IMR-90 (cell line): ENCODE measurements around the gene MRPL23. TPM values are rescaled to one million over a fixed set of nuclear protein-coding genes. Genes with fewer than 3 reads are reported as not detected.
A peak's percentile ranks its signal among the peaks of the same experiment; 100 is the strongest.

Experiments
- ATAC-seq: fragments of 200-7000 bp; cut with Tn5 transposase; 2 replicates; pipeline ENCODE4 v1.9.1; 2020; ENCODE audit warnings: low read depth, mild to moderate bottlenecking, moderate library complexity
- BruUV-seq: library from RNA; stranded (reverse); fragments of 400-500 nt; replicated peaks from 2 replicates; lab custom pipeline; 2021; lab: Mats Ljungman, UMichigan
- CTCF ChIA-PET: fragments of 300-600 bp; formaldehyde crosslinking; extraction: SDS; loops from one replicate; lab custom pipeline; 2021; ENCODE audit warnings: antibody characterized with exemption; lab: Yijun Ruan, JAX
- POLR2A ChIA-PET: fragments of 300-600 bp; sonication (Branson Sonifier 250); formaldehyde crosslinking; loops from one replicate; lab custom pipeline; 2022; ENCODE audit warnings: antibody characterized with exemption; ENCODE audit not compliant: unreplicated experiment; lab: Charles Lee
- DNase-seq: peaks from one replicate; pipeline ENCODE4 v3.0.0; 2013
- H2AFZ ChIP-seq: replicated peaks from 2 replicates; pipeline ENCODE3; 2013; ENCODE audit warnings: low read length, mild to moderate bottlenecking; ENCODE audit not compliant: poor library complexity
- H2AK5ac ChIP-seq: 2 replicates; pipeline ENCODE4 v1.6.1; 2013; ENCODE audit warnings: low read depth, low read length, inconsistent platforms
- H2AK9ac ChIP-seq: replicated peaks from 2 replicates; pipeline ENCODE3; 2013; ENCODE audit warnings: mild to moderate bottlenecking, low read depth, low read length, moderate library complexity; ENCODE audit not compliant: poor library complexity
- H2BK120ac ChIP-seq: 2 replicates; pipeline ENCODE4 v1.6.1; 2013; ENCODE audit warnings: low read depth, low read length, inconsistent platforms
- H2BK15ac ChIP-seq: 3 replicates; pipeline ENCODE4 v1.6.1; 2013; ENCODE audit warnings: low read depth, low read length, inconsistent platforms
- H2BK20ac ChIP-seq: 2 replicates; pipeline ENCODE4 v1.6.1; 2013; ENCODE audit warnings: low read depth, mild to moderate bottlenecking, inconsistent platforms, low read length, moderate library complexity
- H2BK5ac ChIP-seq: 2 replicates; pipeline ENCODE4 v1.6.1; 2013; ENCODE audit warnings: mild to moderate bottlenecking, low read depth, low read length, inconsistent platforms; ENCODE audit not compliant: poor library complexity, severe bottlenecking
- H3K14ac ChIP-seq: replicated peaks from 2 replicates; pipeline ENCODE4 v1.6.1; 2013; ENCODE audit warnings: low read depth, low read length, inconsistent platforms
- H3K18ac ChIP-seq: 2 replicates; pipeline ENCODE4 v1.6.1; 2013; ENCODE audit warnings: low read depth, low read length, control low read depth
- H3K23ac ChIP-seq: 2 replicates; pipeline ENCODE4 v1.6.1; 2013; ENCODE audit warnings: low read depth, low read length, inconsistent platforms
- H3K27ac ChIP-seq: 2 replicates; pipeline ENCODE4 v1.5.1; 2013; ENCODE audit warnings: mild to moderate bottlenecking, control low read depth, low read length; ENCODE audit not compliant: insufficient read depth
- H3K27me3 ChIP-seq: 2 replicates; pipeline ENCODE4 v1.6.1; 2013; ENCODE audit warnings: low read length; ENCODE audit not compliant: control insufficient read depth, insufficient read depth
- H3K36me3 ChIP-seq: 2 replicates; pipeline ENCODE4 v1.6.1; 2013; ENCODE audit warnings: low read length, mixed read lengths; ENCODE audit not compliant: control insufficient read depth, insufficient read depth
- H3K4ac ChIP-seq: 2 replicates; pipeline ENCODE4 v1.6.1; 2013; ENCODE audit warnings: low read depth, low read length, inconsistent platforms
- H3K4me1 ChIP-seq: 2 replicates; pipeline ENCODE4 v1.6.1; 2013; ENCODE audit warnings: low read length, mixed read lengths; ENCODE audit not compliant: control insufficient read depth, insufficient read depth
- H3K4me2 ChIP-seq: 2 replicates; pipeline ENCODE4 v1.6.1; 2013; ENCODE audit warnings: low read depth, mild to moderate bottlenecking, control low read depth, low read length, moderate library complexity
- H3K4me3 ChIP-seq: 2 replicates; pipeline ENCODE4 v1.5.1; 2013; ENCODE audit warnings: low read depth, mild to moderate bottlenecking, control low read depth, low read length, moderate library complexity; ENCODE audit not compliant: insufficient read depth
- H3K56ac ChIP-seq: 2 replicates; pipeline ENCODE4 v1.6.1; 2013; ENCODE audit warnings: low read length, inconsistent platforms; ENCODE audit not compliant: insufficient read depth; ENCODE audit errors: extremely low read depth
- H3K79me1 ChIP-seq, 2 experiments: 2 replicates each; pipeline ENCODE4 v1.6.1; 2013; ENCODE audit warnings: low read length in 2 of 2, inconsistent platforms in 1 of 2, low read depth in 1 of 2
- H3K9ac ChIP-seq: 2 replicates; pipeline ENCODE4 v1.6.1; 2013; ENCODE audit warnings: low read depth, low read length, control low read depth
- H3K9me1 ChIP-seq: 2 replicates; pipeline ENCODE4 v1.6.1; 2013; ENCODE audit warnings: low read length, inconsistent platforms; ENCODE audit not compliant: insufficient read depth
- H3K9me3 ChIP-seq: 2 replicates; pipeline ENCODE4 v1.6.1; 2013; ENCODE audit warnings: low read length; ENCODE audit not compliant: control insufficient read depth, insufficient read depth
- H4K20me1 ChIP-seq: 2 replicates; pipeline ENCODE4 v1.6.1; 2013; ENCODE audit warnings: low read length, inconsistent platforms; ENCODE audit not compliant: insufficient read depth
- H4K5ac ChIP-seq: 2 replicates; pipeline ENCODE4 v1.6.1; 2013; ENCODE audit warnings: mild to moderate bottlenecking, low read depth, low read length, control low read depth
- H4K8ac ChIP-seq, 2 experiments: 2 replicates each; pipeline ENCODE4 v1.6.1; 2013; ENCODE audit warnings: low read depth in 2 of 2, low read length in 2 of 2, control low read depth in 1 of 2, inconsistent platforms in 1 of 2
- H4K91ac ChIP-seq: 2 replicates; pipeline ENCODE4 v1.6.1; 2013; ENCODE audit warnings: low read depth, low read length, inconsistent platforms; ENCODE audit not compliant: insufficient read depth
- CHD1 ChIP-seq: IDR thresholded peaks from 2 replicates; pipeline ENCODE4 v1.6.1; 2012; ENCODE audit warnings: low read depth, low read length, improper control_type of control experiment
- ELK1 ChIP-seq: fragments of 150-350 bp; IDR thresholded peaks from 2 replicates; pipeline ENCODE4 v1.6.1; 2016; ENCODE audit warnings: low read depth, mild to moderate bottlenecking, low read length, moderate library complexity, borderline replicate concordance
- FOS ChIP-seq: fragments of 150-350 bp; IDR thresholded peaks from 2 replicates; pipeline ENCODE4 v1.6.1; 2016; ENCODE audit warnings: low read depth, low read length
- MAFK ChIP-seq: IDR thresholded peaks from 2 replicates; pipeline ENCODE4 v1.6.1; 2012; ENCODE audit warnings: low read depth, low read length, improper control_type of control experiment
- MAZ ChIP-seq: IDR thresholded peaks from 2 replicates; pipeline ENCODE4 v1.6.1; 2012; ENCODE audit warnings: low read depth, mild to moderate bottlenecking, low read length, improper control_type of control experiment, moderate library complexity, borderline replicate concordance
- MXI1 ChIP-seq: IDR thresholded peaks from 2 replicates; pipeline ENCODE4 v1.6.1; 2012; ENCODE audit warnings: low read depth, mild to moderate bottlenecking, low read length, moderate library complexity, borderline replicate concordance
- RCOR1 ChIP-seq: IDR thresholded peaks from 2 replicates; pipeline ENCODE4 v1.6.1; 2012; ENCODE audit warnings: mild to moderate bottlenecking, low read length, improper control_type of control experiment; ENCODE audit not compliant: insufficient replicate concordance
- RFX5 ChIP-seq: IDR thresholded peaks from 2 replicates; pipeline ENCODE4 v1.8.0; 2012; ENCODE audit warnings: low read depth, mild to moderate bottlenecking, low read length, moderate library complexity
- USF2 ChIP-seq: fragments of 150-350 bp; IDR thresholded peaks from 2 replicates; pipeline ENCODE4 v1.6.1; 2017; ENCODE audit warnings: mild to moderate bottlenecking, antibody characterized with exemption, low read length, low read depth
- WGBS, 2 experiments: methylation state at CpG; one replicate each; pipeline versions ENCODE4 v1.1.5 to v1.1.7; 2013; ENCODE audit warnings: missing lambda C conversion rate in 2 of 2; ENCODE audit not compliant: insufficient read length in 1 of 2; ENCODE audit errors: extremely low coverage in 2 of 2; 5-methylcytosine and 5-hydroxymethylcytosine counted together
- dilution Hi-C: fragments of 300-500 bp; cut with HindIII; formaldehyde crosslinking; loops from one replicate; pipeline ENCODE4 v1.14.3; 2018; ENCODE audit warnings: low sequenced_read_pairs; ENCODE audit not compliant: unreplicated experiment
- in situ Hi-C: fragments of 300-500 bp; cut with MboI; formaldehyde crosslinking; loops from 3 replicates; pipeline ENCODE4 v1.14.3; 2019; ENCODE audit warnings: low sequenced_read_pairs, inconsistent platforms, mixed read lengths
- intact Hi-C: fragments of 100-400 bp; cut with micrococcal nuclease; formaldehyde crosslinking; loops from 2 replicates; pipeline ENCODE4 v1.10.0; 2022
- polyA plus RNA-seq, 3 experiments: library from polyadenylated mRNA; depleted of rRNA; stranded (reverse); fragments of >200 nt; gene quantifications; 2 replicates each; pipeline ENCODE4 v1.2.3, GENCODE V29; 2012; ENCODE audit warnings: low replicate concordance in 1 of 3
- total RNA-seq: library from RNA; depleted of rRNA; stranded (reverse); fragments of >200 nt; gene quantifications from 2 replicates; pipeline ENCODE4 v1.2.3, GENCODE V29; 2012

The MRPL23 gene
- total and polyA plus RNA-seq, 2 of the 4 experiments (the other 2 are of a cell fraction): 68.4 to 114 TPM

- Histone ChIP-seq H3K23ac (no peak within 1 kb of the TSS), H3K9me3 (no peaks in the 10 kb centered on the region), H3K18ac (no peak within 1 kb of the TSS), H2BK15ac (no peak within 1 kb of the TSS), H4K5ac (no peak within 1 kb of the TSS), H3K9ac (no peak within 1 kb of the TSS), H3K56ac (no peak within 1 kb of the TSS), H2AK9ac (no peak within 1 kb of the TSS), H4K91ac (no peak within 1 kb of the TSS), H2AK5ac (no peak within 1 kb of the TSS), H3K79me1 (no peaks in the 10 kb centered on the region), H3K27me3 (no peaks in the 10 kb centered on the region), H3K36me3 (no peaks in the 10 kb centered on the region), H3K4me3 (no peak within 1 kb of the TSS), H4K20me1 (no peaks in the 10 kb centered on the region), H2AFZ (no peak within 1 kb of the TSS), H3K27ac (no peak within 1 kb of the TSS), H4K8ac (no peak within 1 kb of the TSS), H3K4me2 (no peak within 1 kb of the TSS), H2BK20ac (no peak within 1 kb of the TSS), H2BK120ac (no peak within 1 kb of the TSS), H3K4me1 (no peaks in the 10 kb centered on the region), H2BK5ac (no peak within 1 kb of the TSS), H3K14ac (no peak within 1 kb of the TSS), H3K4ac (no peak within 1 kb of the TSS), H3K9me1 (no peaks in the 10 kb centered on the region)
- BruUV-seq: no TSS peak
- CTCF ChIA-PET: interaction anchor here (1.4 kb wide), 1 partner anchor 304 kb away, joined by 4 read pairs; no protein-coding TSS in a partner anchor
- POLR2A ChIA-PET: no interaction called here
- peak; percentile 67 for ATAC-seq
- DNase-seq: no peak
- no CpG with 5 or more reads among the region's 14 CpGs for WGBS, 2 experiments
- no peak for TF ChIP-seq RFX5
- TF ChIP-seq MXI1: no peak
- no peak for TF ChIP-seq MAFK
- no peak for TF ChIP-seq USF2
- no peak for TF ChIP-seq RCOR1
- TF ChIP-seq ELK1: no peak
- no peak for TF ChIP-seq MAZ
- no peak for TF ChIP-seq FOS
- TF ChIP-seq CHD1: no peak
- in situ Hi-C loops: no loop called here
- dilution Hi-C loops: no loop called here
- intact Hi-C loops: no loop called here
Measured at GRCh38 chr11:1997755-1998154, 50.6 kb downstream of the MRPL23 start, which contains the start of gene H19. H19 (minus strand) TSS chr11:1997842.
